ENCODE measurements around the gene VDAC2.
A peak's percentile ranks its signal among the peaks of the same experiment; 100 is the strongest.

The VDAC2 gene

DNA sequence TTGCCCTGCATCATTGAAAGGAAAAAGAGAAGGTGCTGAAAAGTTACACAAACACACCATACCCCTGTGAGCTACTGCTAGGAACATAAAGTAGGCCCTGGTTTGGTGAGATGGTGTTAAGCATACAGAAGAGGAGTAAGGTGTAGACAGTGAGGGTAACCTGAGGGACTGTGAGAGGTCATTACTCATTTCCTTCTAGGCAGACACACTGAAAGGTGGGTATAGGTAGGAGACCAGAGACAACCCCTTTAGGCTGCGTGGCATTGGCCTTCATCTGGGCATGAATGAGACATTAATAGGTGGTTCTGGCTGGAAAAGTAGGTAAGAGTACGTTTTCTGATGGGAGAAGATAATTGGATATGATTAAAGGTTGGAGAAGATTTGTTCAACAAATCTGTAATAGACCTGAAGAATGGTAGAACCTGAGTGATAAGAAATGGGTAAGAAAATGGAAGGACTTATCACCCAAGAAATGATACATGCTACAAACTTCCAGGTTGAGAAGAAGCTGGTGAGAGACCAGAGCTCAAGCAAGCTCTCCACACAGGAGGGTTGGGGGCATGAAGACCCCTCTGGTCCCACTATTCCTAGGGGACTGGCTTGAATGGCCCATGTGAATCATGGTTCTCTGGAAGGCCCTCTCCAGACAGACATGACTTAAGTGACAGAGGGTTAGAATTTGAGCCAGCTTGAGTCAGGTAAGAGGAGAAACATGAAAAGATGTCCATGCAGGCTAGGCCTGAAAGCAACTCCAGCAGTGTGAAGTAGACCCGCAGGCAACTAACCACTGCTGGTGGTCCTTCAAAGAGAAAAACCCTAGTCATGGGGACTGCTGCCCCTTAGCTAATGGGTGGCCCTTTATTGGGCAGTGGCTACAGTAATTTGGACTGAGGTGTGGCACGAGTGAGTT lies 21.3 kb downstream of the VDAC2 start:
- no peak for DNase-seq

DNA sequence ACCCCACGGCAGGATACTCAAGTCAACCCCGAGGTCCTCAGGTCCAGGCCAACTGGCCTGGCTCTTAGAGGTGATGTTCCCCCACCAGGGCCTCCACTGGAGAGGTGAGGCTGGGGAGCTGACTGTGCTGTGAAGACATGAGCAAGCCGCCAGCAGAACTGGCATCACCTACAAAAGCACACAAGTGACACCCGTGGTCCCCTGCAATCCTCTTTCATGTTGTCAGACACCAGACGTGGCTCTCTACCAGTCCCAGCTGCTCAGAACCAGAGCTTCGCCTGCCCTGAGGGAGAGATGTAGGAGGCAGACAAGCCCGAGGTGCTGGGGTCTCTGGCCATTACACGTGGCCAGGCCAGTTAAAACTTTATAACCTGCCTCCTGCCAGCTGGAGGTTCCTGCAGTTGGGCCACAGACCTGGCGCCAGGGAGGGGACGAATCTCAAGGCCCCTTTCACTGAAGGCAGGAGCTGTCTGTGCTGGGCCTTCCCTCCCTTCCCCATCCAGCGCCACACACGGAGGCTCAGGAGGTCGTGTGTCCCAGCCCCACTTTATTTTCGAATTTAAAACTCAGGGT lies 22.9 kb downstream of the VDAC2 start:
- peak; percentile 6 for DNase-seq

GRCh38 chr10:75234017-75234682 lies 23.6 kb downstream of the VDAC2 start:
- DNase-seq, result peak; percentile 96

DNA sequence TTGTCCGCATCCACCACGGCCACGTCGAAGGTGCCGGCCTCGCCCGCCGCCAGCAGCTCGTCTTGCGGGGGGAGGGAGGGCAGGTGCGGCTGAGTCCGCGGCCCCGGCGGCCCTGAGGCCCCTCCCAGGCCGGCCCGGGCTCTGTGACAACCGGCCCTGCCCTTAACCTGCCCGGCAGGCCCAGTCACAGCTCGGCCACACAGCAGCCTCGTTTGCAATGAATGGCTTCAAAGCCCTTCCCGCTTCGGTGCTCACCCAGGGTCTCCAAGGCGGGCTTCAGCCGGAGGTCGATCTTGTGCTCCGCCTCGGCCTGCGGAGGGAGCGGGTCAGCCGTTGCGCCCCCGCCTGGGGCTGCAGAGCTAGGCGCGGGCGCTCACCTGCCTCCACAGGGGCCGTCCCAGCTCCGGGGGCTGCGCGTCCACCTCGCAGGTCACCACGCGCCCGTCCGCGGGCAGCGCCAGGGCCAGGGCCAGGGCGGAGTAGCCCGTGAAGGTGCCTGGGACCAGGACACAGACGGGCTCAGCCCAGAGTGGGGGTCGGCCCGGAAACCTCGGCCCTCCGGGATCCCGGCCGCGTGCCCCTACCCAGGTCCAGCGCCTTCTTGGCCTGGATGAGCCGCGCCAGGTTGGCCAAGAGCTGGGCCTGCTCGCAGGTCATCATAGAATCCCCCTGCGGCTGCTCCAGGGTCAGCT lies 24.2 kb downstream of the VDAC2 start:
- DNase-seq, result no peak

DNA sequence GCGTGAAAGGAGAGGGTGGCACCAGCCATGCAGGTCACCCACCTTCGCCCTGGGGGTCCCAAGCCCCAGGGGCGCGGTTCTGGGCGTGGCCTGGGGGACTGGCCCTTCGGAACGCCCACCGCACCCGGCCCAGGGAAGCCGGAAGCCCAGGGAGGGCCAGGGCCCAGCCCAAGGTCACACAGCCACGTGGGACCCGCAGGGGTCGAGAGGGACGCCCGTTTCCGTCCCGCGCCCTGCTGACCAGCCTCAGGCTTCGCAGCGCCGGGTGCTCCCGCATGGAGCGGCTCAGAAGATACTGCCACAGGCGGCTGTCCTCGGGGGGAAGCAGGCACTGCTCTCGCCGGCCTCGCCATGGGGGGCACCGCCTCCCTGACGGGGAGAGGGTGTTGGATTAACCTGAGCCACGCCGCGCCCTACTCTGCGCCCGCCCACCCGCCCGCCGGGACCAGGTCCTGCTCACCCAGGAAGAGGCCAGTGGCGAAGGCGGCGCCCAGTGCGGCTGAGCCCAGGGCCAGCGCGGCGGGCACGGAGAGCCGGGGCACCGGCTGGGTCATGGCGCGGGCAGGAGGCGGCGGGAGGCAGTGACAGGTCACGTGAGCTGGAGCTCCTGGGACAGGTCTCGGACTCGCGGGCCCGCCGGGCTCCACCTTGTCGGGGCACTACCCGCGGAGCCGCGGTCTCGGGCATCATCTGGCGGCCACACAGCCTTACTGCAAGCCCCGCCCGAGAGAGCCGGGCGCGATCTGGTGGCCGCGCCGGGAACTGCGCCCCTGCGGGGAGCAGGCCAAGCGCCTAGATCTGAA lies 25.0 kb downstream of the VDAC2 start, which contains the start of gene COMTD1:
TSS of gene COMTD1 (minus strand) at position 583 of the 803 bp plus-strand sequence. CDS start at position 554, 29 bp downstream.
- DNase-seq, result peak; percentile 94

DNA sequence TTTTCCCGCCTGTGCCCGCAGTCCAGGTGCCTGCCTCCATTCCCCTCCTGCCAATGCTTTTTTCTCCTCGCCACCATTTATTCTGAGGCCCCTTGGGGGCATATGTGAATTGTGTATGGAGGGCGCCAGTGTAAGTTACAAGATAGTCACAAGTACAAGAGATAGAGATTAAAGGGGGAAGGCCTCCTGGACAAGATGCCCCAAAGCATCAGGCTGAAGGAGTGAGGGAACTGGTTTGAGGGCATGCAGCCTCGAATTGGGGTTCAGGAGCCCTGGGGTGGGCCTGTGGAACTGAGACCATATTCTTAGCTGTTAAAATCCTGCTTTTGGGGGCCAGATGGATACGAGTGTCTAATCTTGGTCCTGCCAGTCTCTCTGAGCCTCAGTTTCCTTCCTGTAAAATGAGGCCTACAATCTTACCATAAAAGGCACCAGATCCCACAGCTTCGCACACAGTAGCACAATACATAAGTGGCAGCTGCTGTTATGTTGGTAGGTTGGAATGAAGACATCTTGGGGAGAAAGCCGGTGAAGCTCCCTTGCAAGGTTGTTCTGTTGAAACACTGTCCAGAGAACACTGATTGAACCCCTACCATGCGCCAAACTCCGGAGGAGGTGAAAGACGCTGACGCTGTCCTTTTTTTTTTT lies 25.7 kb downstream of the VDAC2 start:
- DNase-seq, result peak; percentile 12

- peak; percentile 4 for DNase-seq
These were observed 27.8 kb downstream of the VDAC2 start for GRCh38 chr10:75238182-75239095.

GRCh38 chr10:75239096-75239790 lies 28.6 kb downstream of the VDAC2 start:
- DNase-seq, result no peak

DNA sequence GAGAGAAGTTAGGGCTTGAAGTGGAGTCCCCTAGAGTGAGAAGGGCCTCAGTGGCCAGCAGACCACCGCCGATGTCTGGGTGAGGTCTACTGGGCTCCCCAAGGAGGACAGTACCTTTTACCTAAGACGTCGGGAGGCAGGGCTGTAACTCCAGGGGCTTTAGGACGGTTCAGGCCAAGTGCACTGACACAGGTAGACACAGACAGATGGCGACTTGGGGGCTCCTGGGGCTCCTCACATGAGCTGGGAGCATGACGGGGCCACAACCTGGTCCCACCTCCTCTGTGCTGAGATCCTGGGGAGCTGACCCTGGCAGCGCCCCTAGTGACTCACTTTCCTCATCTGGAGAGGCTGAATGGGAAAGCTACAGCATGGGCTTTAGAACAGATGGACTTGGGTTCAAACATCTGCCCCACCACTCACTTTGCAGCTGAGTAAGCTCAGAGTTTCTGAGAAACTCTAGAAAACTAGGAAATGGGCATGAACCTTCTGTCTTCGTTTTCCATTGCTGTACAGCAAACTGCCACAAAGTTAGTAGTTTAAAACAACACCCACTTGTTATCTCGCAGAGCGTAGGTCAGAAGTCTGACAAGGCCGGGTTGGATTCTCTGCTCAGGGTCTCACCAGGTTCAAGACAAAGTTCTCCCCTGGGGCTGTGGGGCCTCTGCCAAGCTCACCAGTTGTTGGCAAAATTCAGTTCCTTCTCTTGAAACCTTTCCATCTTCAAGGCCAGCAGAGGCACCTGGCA lies 29.9 kb downstream of the VDAC2 start:
- no peak for DNase-seq

DNA sequence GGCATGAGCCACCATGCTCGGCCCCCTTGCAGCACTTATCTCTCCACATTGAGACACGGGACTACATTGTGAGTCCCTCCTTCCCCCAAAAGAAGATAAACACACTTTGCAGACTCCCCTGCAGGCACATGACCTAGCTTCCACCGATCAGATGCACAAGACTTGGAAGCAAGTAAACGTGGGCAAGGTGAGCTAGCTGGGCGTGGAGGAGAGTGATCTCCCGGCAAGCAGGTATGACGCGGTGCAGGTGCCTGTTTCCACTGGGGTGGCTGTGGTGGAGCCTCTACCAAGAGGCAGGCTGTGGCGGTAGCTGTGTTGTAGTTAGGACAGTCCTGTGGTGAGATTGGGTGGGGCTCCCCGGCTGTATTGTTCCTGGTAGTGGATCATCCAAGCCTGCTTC lies 32.8 kb downstream of the VDAC2 start:
- DNase-seq, result no peak

DNA sequence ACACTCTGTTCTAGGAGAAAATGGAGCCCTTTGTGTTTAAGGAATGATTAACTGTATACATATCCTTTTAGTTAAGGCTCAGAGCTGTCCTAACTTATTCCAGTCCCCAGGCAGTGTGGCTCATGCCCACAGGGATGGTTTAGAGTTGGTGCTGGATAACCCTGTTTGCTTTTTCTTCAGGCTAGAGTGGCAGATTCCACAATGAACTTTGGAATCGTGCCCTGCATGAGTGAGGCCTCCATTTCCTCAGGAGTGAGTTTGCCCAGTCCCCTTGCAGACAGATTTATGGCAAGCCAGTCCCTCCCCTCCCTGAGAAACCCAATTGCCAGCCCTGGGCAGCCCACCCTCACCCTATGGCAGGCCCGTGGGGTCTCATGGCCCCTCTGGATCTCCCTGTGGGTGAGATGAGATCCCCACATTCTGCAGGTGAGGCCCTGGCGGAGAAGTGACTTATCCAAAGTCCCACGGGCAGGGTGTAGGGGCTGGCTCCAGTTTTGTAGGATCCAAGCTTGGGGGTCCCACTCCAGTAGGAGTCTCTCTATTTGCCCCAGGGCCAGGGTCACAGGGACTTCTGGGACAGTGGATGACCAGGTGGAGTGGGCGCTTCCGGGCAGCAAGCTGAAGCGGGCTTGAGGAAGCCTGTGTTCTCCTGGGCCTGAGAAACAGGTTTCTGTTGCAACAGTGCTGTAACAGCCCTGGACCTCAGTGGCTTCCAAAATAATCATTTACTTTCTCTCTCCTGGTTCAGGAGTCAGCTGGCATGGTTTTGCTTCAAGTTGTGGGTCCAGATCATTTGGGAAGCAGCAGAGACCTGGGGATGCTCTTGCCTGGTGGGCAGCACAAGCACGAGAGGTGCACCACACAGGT lies 34.1 kb downstream of the VDAC2 start:
- DNase-seq, result no peak

- DNase-seq, result no peak
These were observed 35.0 kb downstream of the VDAC2 start for GRCh38 chr10:75245354-75246250.

GRCh38 chr10:75246506-75246905 lies 35.9 kb downstream of the VDAC2 start:
- DNase-seq, result no peak

DNA sequence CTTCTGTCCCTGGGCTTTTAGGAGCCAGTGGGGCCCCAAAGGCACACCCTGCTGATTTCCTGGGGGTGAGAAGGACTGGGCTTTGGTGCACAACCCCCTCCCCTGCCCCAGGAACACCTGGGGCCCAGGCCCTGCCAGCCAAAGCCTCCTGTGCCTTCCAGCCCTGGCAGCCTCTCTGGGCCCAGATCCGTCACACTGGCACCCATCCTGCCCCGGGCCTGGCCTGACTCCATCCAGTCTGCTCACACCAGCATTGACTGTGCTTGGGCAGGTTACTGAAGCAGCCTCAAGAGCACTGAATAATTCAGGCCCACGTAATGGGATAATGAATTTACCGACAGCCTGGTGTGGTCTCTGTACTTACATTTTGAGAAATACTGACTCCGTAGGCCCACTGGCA lies 37.2 kb downstream of the VDAC2 start:
- no peak for DNase-seq

DNA sequence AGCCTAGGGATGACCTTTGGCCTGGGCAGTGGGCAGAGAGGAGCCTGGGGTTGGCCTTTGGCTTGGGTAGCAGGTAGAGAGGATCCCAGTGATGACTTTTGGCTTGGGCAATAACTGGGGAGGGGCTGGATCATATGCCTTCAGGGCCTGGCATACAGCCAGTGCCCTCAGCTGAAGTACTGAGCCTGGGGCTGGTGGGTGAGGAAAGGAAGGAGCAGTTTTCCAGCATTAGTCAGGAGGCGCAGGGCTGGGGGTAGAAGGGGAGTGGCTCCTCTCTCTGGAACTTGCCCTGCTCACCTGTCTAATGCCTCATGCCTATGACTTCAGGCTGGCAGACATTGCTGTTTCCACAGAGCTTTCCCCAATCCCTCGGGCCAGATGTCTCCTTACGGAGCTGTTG lies 40.3 kb downstream of the VDAC2 start:
- DNase-seq, result no peak

DNA sequence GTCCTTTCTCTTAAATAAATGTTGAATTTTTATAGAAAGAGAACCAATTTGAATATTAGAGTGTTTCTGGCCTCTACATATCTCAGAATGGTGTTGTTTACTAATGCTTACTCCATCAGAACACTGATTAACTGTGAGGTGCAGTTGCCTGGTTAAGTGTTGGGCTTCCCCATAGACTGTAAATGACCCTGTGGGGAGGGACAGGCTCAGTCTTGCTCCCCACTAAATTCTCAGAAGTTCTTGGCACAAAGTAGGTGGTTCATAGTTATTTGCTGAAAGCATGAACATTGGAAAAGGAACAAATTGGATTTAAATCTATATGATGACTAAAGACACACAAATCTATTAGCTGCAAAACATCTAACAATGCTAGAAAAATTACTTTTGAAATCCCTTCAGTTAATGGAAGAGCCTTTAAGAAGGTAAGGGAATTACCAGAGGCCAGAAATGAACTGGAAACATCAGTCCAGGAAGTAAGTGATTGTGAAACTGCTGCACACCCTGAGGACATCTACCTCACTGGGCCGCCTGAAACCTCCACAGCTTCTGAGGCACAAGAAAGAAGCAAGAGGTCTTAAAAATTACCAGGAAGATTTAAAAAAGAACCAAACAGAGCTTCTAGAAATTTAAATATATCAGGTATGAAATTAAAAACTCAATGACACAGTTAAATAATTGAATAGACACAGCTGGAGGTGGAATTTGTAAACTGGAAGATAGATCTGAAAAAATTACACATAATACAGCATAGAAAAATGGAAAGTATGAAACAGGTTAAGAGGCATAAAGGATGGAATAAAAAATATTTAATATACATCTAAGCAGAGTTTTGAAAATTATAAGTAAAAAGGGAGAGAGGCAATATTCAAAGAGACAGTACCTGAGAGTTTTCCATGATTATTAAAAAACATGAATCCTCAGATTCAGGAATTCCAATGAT lies 43.0 kb downstream of the VDAC2 start:
- DNase-seq, result no peak

Measured in activated naive CD4-positive, alpha-beta T cell treated with Interleukin-2 at 50 U/mL for 16 hours (primary cell).